ENCODE results near the gene CD4.

Gene CD4

GRCh38 chr12:6843118-6843902 lies 54.0 kb downstream of the CD4 start:
- H3K27ac ChIP-seq (ENCODE audit: low read depth, low read length), result no peak overlapping the region
- H3K4me3 ChIP-seq (ENCODE audit: insufficient read depth, low read length, poor library complexity, severe bottlenecking), result no peak overlapping the region
- no peaks in the 10 kb centered on the region for H4K20me1 ChIP-seq (ENCODE audit: low read depth, low read length)
- H3K36me3 ChIP-seq (ENCODE audit: low read length), result no peaks in the 10 kb centered on the region
- no peak overlapping the region for H2AFZ ChIP-seq (ENCODE audit: low read depth, low read length, severe bottlenecking)
- H3K79me2 ChIP-seq (ENCODE audit: insufficient read depth, low read length), result no peaks in the 10 kb centered on the region
- no peaks in the 10 kb centered on the region for H3K27me3 ChIP-seq (ENCODE audit: low read length)
- no peak overlapping the region for H3K4me2 ChIP-seq (ENCODE audit: low read depth, low read length, poor library complexity, severe bottlenecking)
- no peak overlapping the region for H3K9ac ChIP-seq (ENCODE audit: low read length)
- TF ChIP-seq CTCF (IDR thresholded peaks at IDR 0.05; ENCODE audit: insufficient read depth, low read length, poor library complexity, severe bottlenecking) (no peak), EZH2phosphoT487 (conservative IDR thresholded peaks at IDR 0.05; ENCODE audit: low read length) (no peak)
- H3F3A ChIP-seq (ENCODE audit: insufficient read depth), result peaks cover 4% of the 10 kb centered on the region; the same call in 1 of the 2 replicates
- no peaks in the 10 kb centered on the region for H3K9me2 ChIP-seq (replicated peaks; ENCODE audit: insufficient read depth, low read length)
- no peaks in the 10 kb centered on the region for H3K9me3 ChIP-seq (ENCODE audit: insufficient read depth, low read length)

- peaks cover 4% of the 10 kb centered on the region; the same call in 1 of the 2 replicates for H3F3A ChIP-seq (ENCODE audit: insufficient read depth)
- H3K27me3 ChIP-seq (ENCODE audit: low read length), result no peaks in the 10 kb centered on the region
- H4K20me1 ChIP-seq (ENCODE audit: low read depth, low read length), result no peaks in the 10 kb centered on the region
- no peak overlapping the region for H3K27ac ChIP-seq (ENCODE audit: low read depth, low read length)
- H3K4me3 ChIP-seq (ENCODE audit: insufficient read depth, low read length, poor library complexity, severe bottlenecking), result no peak overlapping the region
- no peak overlapping the region for H3K9ac ChIP-seq (ENCODE audit: low read length)
- no peak overlapping the region for H3K4me2 ChIP-seq (ENCODE audit: low read depth, low read length, poor library complexity, severe bottlenecking)
- no peaks in the 10 kb centered on the region for H3K36me3 ChIP-seq (ENCODE audit: low read length)
- TF ChIP-seq EZH2phosphoT487 (conservative IDR thresholded peaks at IDR 0.05; ENCODE audit: low read length) (no peak), CTCF (IDR thresholded peaks at IDR 0.05; ENCODE audit: insufficient read depth, low read length, poor library complexity, severe bottlenecking) (no peak)
- H3K9me3 ChIP-seq (ENCODE audit: insufficient read depth, low read length), result no peaks in the 10 kb centered on the region
- H3K9me2 ChIP-seq (replicated peaks; ENCODE audit: insufficient read depth, low read length), result no peaks in the 10 kb centered on the region
- H3K79me2 ChIP-seq (ENCODE audit: insufficient read depth, low read length), result peaks cover 10% of the 10 kb centered on the region
- H2AFZ ChIP-seq (ENCODE audit: low read depth, low read length, severe bottlenecking), result no peak overlapping the region
Measured at GRCh38 chr12:6845395-6845794, 56.1 kb downstream of the CD4 start.

- Histone ChIP-seq H3K27ac (ENCODE audit: low read depth, low read length) (no peak overlapping the region), H3K9me3 (ENCODE audit: insufficient read depth, low read length) (no peaks in the 10 kb centered on the region), H3K4me3 (ENCODE audit: insufficient read depth, low read length, poor library complexity, severe bottlenecking) (no peak overlapping the region), H3K4me2 (ENCODE audit: low read depth, low read length, poor library complexity, severe bottlenecking) (no peak overlapping the region), H3K36me3 (ENCODE audit: low read length) (no peaks in the 10 kb centered on the region), H3K9me2 (replicated peaks; ENCODE audit: insufficient read depth, low read length) (no peaks in the 10 kb centered on the region), H3F3A (ENCODE audit: insufficient read depth) (peaks cover 6% of the 10 kb centered on the region; the same call in 1 of the 2 replicates), H2AFZ (ENCODE audit: low read depth, low read length, severe bottlenecking) (no peak overlapping the region), H3K79me2 (ENCODE audit: insufficient read depth, low read length) (peaks cover 17% of the 10 kb centered on the region), H4K20me1 (ENCODE audit: low read depth, low read length) (no peaks in the 10 kb centered on the region), H3K27me3 (ENCODE audit: low read length) (no peaks in the 10 kb centered on the region), H3K9ac (ENCODE audit: low read length) (no peak overlapping the region)
- TF ChIP-seq EZH2phosphoT487 (conservative IDR thresholded peaks at IDR 0.05; ENCODE audit: low read length) (no peak), CTCF (IDR thresholded peaks at IDR 0.05; ENCODE audit: insufficient read depth, low read length, poor library complexity, severe bottlenecking) (no peak)
Measured at GRCh38 chr12:6846316-6846869, 57.1 kb downstream of the CD4 start.
